ENCODE data around the gene FBN1. TPM values are rescaled to one million over a fixed set of nuclear protein-coding genes. Genes with fewer than 3 reads are reported as not detected.

Gene FBN1
- total RNA-seq, 1 experiment from 2014 or later, result 5.2 TPM

GRCh38 chr15:48360841-48361240 lies 284.7 kb downstream of the FBN1 start:
- H3K4me3 Mint-ChIP-seq, result no peak overlapping the region
- peaks cover 12% of the 10 kb centered on the region for H3K9me3 Mint-ChIP-seq
- H3K27me3 Mint-ChIP-seq (ENCODE audit: low read depth), result no peaks in the 10 kb centered on the region
- ChIA-PET POLR2A (no interaction called here), CTCF (interaction anchor here (2.1 kb wide), 1 partner anchor 8 kb away, joined by 8 read pairs; no protein-coding TSS in a partner anchor)
- ATAC-seq, result no peak
- no peak for DNase-seq (ENCODE audit: low spot score)
- peaks cover 10% of the 10 kb centered on the region for H3K4me1 Mint-ChIP-seq
- TF ChIP-seq IRF1 (CRISPR knock-in tag; IDR thresholded peaks at IDR 0.05) (no peak), ERG (CRISPR knock-in tag; IDR thresholded peaks at IDR 0.05) (no peak), ZNF263 (CRISPR knock-in tag; IDR thresholded peaks at IDR 0.05; ENCODE audit: low read depth) (no peak), ZNF281 (CRISPR knock-in tag; IDR thresholded peaks at IDR 0.05) (no peak), ATF1 (CRISPR knock-in tag; IDR thresholded peaks at IDR 0.05) (no peak), MLX (CRISPR knock-in tag; IDR thresholded peaks at IDR 0.05) (no peak), RORB (CRISPR knock-in tag; IDR thresholded peaks at IDR 0.05) (no peak), EMX1 (CRISPR knock-in tag; IDR thresholded peaks at IDR 0.05) (no peak), NFYB (CRISPR knock-in tag; conservative IDR thresholded peaks at IDR 0.05; ENCODE audit: low read depth) (no peak), ZBTB21 (CRISPR knock-in tag; IDR thresholded peaks at IDR 0.05; ENCODE audit: borderline replicate concordance) (no peak), RELA (CRISPR knock-in tag; IDR thresholded peaks at IDR 0.05; ENCODE audit: borderline replicate concordance) (no peak), JUN (CRISPR knock-in tag; IDR thresholded peaks at IDR 0.05) (no peak), ZNF138 (CRISPR knock-in tag; conservative IDR thresholded peaks at IDR 0.05) (no peak), FOXK1 (CRISPR knock-in tag; IDR thresholded peaks at IDR 0.05) (no peak), USF1 (CRISPR knock-in tag; IDR thresholded peaks at IDR 0.05) (no peak), ZNF396 (CRISPR knock-in tag; IDR thresholded peaks at IDR 0.05; ENCODE audit: borderline replicate concordance) (no peak), ZNF219 (CRISPR knock-in tag; IDR thresholded peaks at IDR 0.05; ENCODE audit: borderline replicate concordance) (no peak), NR3C1 (CRISPR knock-in tag; conservative IDR thresholded peaks at IDR 0.05; ENCODE audit: low read depth) (no peak), NFE2L1 (CRISPR knock-in tag; IDR thresholded peaks at IDR 0.05) (no peak)
- H3K27ac Mint-ChIP-seq, result no peak overlapping the region
- peaks cover 4% of the 10 kb centered on the region; the same call in 1 of the 2 replicates for H3K36me3 Mint-ChIP-seq

Other genes starting within 250 kb of the FBN1 start
- gene CEP152, start 165.4 kb upstream of the FBN1 start, total RNA-seq (2021), result 12.8 to 16.7 TPM (median 13.0 TPM) in 3 replicates
- gene EID1, start 232.4 kb upstream of the FBN1 start, total RNA-seq (2021), result 89.5 to 104 TPM (median 102 TPM) in 3 replicates

All from WTC11 (cell line).